SU-DHL-6 (cell line): ENCODE results near the gene ID1.

Experiments
- H2AFZ ChIP-seq: fragments of 200-600 bp; sonication (generic); 2 replicates; pipeline ENCODE4 v1.6.1; 2014; ENCODE audit warnings: low read depth, mild to moderate bottlenecking, moderate library complexity, mixed read lengths, antibody characterized with exemption, low read length; ENCODE audit not compliant: severe bottlenecking
- H3F3A ChIP-seq: fragments of 200-600 bp; shearing (Covaris generic); 2 replicates; pipeline ENCODE4 v1.6.0; 2016; ENCODE audit warnings: antibody characterized with exemption, mild to moderate bottlenecking; ENCODE audit not compliant: insufficient read depth
- H3K27ac ChIP-seq: fragments of 200-600 bp; sonication (generic); 2 replicates; pipeline ENCODE4 v1.5.1; 2016; ENCODE audit warnings: low read depth, mild to moderate bottlenecking, low read length, moderate library complexity, mixed read lengths
- H3K27me3 ChIP-seq: fragments of 200-600 bp; sonication (generic), shearing (Covaris generic); 2 replicates; pipeline ENCODE4 v1.6.0; 2014; ENCODE audit warnings: mild to moderate bottlenecking, low read length
- H3K36me3 ChIP-seq: fragments of 200-600 bp; sonication (generic); 2 replicates; pipeline ENCODE4 v1.6.1; 2014; ENCODE audit warnings: mild to moderate bottlenecking, low read length, mixed read lengths
- H3K4me2 ChIP-seq: fragments of 300-600, 200-600 bp; shearing (Covaris generic), sonication (generic); 2 replicates; pipeline ENCODE4 v1.6.0; 2014; ENCODE audit warnings: low read length, low read depth, mild to moderate bottlenecking; ENCODE audit not compliant: poor library complexity, severe bottlenecking
- H3K4me3 ChIP-seq: fragments of 200-600 bp; sonication (generic); 2 replicates; pipeline ENCODE4 v1.5.1; 2014; ENCODE audit warnings: antibody characterized with exemption, low read length, mild to moderate bottlenecking, mixed read lengths; ENCODE audit not compliant: insufficient read depth, poor library complexity, severe bottlenecking
- H3K79me2 ChIP-seq: fragments of 200-600 bp; sonication (generic); 2 replicates; pipeline ENCODE4 v1.6.1; 2014; ENCODE audit warnings: mild to moderate bottlenecking, low read length, moderate library complexity; ENCODE audit not compliant: insufficient read depth
- H3K9ac ChIP-seq: fragments of 200-600 bp; sonication (generic); 2 replicates; pipeline ENCODE4 v1.7.0; 2014; ENCODE audit warnings: mild to moderate bottlenecking, low read length
- H3K9me2 ChIP-seq: fragments of 200-600 bp; sonication (generic); replicated peaks from 2 replicates; pipeline ENCODE4 v1.6.1; 2014; ENCODE audit warnings: low read length; ENCODE audit not compliant: insufficient read depth
- H3K9me3 ChIP-seq: fragments of 200-600 bp; sonication (generic); 2 replicates; pipeline ENCODE4 v1.6.1; 2014; ENCODE audit warnings: low read length, mixed read lengths; ENCODE audit not compliant: insufficient read depth
- H4K20me1 ChIP-seq: fragments of 200-600 bp; sonication (generic); 2 replicates; pipeline ENCODE4 v1.6.1; 2014; ENCODE audit warnings: low read depth, mild to moderate bottlenecking, antibody characterized with exemption, low read length, moderate library complexity, mixed read lengths
- EZH2phosphoT487 ChIP-seq: fragments of 200-600 bp; sonication (generic), shearing (Covaris generic); conservative IDR thresholded peaks from 2 replicates; pipeline ENCODE4 v1.6.1; 2018; ENCODE audit warnings: mild to moderate bottlenecking, antibody characterized with exemption, low read length, moderate library complexity, mixed read lengths
- TF ChIP-seq, protein P1 (sequence below): fragments of 200-600 bp; sonication (generic); IDR thresholded peaks from one replicate; pipeline ENCODE4 v1.5.1; 2017; ENCODE audit warnings: antibody characterized with exemption, mild to moderate bottlenecking, low read length, moderate library complexity; ENCODE audit not compliant: insufficient read depth, poor library complexity, severe bottlenecking

Gene ID1

DNA sequence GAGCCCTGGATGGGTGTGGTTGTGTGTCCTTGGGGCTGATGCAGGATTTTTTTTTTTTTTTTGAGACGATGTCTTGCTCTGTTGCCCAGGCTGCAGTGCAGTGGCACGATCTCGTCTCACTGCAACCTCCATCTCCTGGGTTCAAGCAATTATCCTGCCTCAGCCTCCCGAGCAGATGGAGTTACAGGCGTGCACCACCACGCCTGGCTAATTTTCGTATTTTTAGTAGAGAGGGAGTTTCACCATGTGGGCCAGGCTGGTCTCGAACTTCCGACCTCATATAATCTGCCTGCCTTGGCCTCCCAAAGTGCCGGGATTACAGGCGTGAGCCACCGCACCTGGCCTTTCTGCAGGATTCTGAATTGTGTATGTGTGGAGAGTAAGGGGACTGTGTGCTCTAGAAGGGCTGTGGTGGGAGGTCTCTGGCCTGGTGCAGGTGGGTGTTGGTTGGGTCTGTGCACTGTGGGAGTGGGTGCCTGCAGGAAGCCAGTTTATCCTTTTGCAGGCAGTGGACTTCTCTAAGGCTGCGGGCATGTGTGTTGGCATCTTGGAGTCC is 11.0 kb upstream of the ID1 start:
- Histone ChIP-seq H3K9me3 (no peaks in the 10 kb centered on the region), H3K27me3 (no peaks in the 10 kb centered on the region), H3F3A (no peaks in the 10 kb centered on the region), H3K27ac (no peak overlapping the region), H3K9me2 (no peaks in the 10 kb centered on the region), H3K36me3 (no peaks in the 10 kb centered on the region), H3K79me2 (no peaks in the 10 kb centered on the region), H4K20me1 (no peaks in the 10 kb centered on the region), H3K9ac (no peak overlapping the region), H3K4me3 (no peak overlapping the region), H2AFZ (no peak overlapping the region), H3K4me2 (no peak overlapping the region)
- TF ChIP-seq, protein P1, sequence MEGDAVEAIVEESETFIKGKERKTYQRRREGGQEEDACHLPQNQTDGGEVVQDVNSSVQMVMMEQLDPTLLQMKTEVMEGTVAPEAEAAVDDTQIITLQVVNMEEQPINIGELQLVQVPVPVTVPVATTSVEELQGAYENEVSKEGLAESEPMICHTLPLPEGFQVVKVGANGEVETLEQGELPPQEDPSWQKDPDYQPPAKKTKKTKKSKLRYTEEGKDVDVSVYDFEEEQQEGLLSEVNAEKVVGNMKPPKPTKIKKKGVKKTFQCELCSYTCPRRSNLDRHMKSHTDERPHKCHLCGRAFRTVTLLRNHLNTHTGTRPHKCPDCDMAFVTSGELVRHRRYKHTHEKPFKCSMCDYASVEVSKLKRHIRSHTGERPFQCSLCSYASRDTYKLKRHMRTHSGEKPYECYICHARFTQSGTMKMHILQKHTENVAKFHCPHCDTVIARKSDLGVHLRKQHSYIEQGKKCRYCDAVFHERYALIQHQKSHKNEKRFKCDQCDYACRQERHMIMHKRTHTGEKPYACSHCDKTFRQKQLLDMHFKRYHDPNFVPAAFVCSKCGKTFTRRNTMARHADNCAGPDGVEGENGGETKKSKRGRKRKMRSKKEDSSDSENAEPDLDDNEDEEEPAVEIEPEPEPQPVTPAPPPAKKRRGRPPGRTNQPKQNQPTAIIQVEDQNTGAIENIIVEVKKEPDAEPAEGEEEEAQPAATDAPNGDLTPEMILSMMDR: no peak
- TF ChIP-seq EZH2phosphoT487: no peak

DNA sequence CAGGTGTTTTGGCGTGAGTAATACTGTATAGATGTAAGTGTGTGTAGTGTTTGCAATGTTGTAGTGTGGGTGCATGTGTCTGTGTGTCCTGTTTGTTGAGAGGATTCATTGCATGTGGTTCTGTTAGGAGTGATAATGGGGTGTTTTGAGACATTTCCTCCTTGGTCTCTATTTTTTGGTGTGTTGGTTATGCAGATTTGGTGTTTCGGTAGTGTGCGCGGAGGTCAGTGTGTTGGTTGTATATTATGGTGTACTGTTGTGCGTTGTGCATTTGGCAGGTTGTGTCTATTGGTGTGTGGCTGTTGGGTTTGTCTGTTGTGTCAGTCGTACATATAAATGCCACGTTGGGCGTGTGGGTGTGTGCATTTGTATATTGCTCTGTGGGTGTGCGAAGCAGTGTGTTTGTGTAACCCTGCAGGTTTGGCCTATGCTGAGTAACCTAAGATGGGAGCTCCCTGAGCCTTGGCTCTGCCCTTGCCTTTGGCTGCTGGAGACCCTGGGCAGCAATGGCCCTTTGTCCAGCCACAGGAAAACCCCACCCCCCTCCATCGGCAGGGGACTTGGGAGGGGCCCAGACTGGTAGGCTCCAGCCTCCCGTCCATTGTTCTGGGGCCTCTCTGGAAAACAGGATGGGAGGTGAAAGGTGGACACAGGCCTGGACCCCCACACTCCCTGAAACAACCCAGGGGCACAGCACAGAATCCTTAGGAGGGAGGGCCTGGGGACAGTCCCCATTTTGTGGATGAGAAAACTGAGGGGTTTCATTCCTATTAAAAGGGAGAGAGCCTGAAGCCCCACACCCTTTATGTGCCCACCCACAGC is 10.3 kb upstream of the ID1 start:
- Histone ChIP-seq H3K27ac (no peak overlapping the region), H3K9me3 (no peaks in the 10 kb centered on the region), H3F3A (no peaks in the 10 kb centered on the region), H2AFZ (no peak overlapping the region), H3K4me3 (no peak overlapping the region), H3K4me2 (no peak overlapping the region), H3K79me2 (no peaks in the 10 kb centered on the region), H3K9ac (no peak overlapping the region), H3K9me2 (no peaks in the 10 kb centered on the region), H3K36me3 (no peaks in the 10 kb centered on the region), H3K27me3 (no peaks in the 10 kb centered on the region), H4K20me1 (no peaks in the 10 kb centered on the region)
- TF ChIP-seq EZH2phosphoT487: no peak
- TF ChIP-seq, protein P1: no peak

DNA sequence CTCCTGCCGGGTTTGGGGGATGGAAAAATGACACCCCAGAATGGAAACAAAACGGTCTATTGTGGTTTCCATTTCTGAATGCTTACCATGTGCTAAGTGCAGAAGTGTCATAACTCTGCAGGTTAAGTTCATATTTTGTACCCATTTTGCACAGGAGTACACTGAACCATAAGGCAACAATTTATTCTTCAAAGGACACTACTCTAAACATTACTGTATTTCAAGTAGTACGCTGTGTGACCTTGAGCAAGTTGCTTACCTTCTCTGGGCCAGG is 9.8 kb upstream of the ID1 start:
- Histone ChIP-seq H2AFZ (no peak overlapping the region), H3K9ac (no peak overlapping the region), H3K27ac (no peak overlapping the region), H4K20me1 (no peaks in the 10 kb centered on the region), H3K9me2 (no peaks in the 10 kb centered on the region), H3F3A (no peaks in the 10 kb centered on the region), H3K9me3 (no peaks in the 10 kb centered on the region), H3K36me3 (no peaks in the 10 kb centered on the region), H3K4me3 (no peak overlapping the region), H3K4me2 (no peak overlapping the region), H3K27me3 (no peaks in the 10 kb centered on the region), H3K79me2 (no peaks in the 10 kb centered on the region)
- TF ChIP-seq, protein P1: no peak
- TF ChIP-seq EZH2phosphoT487: no peak
